ENCODE data around the gene VWC2L. TPM values are rescaled to one million over a fixed set of nuclear protein-coding genes. Genes with fewer than 3 reads are reported as not detected.

Gene VWC2L
- total RNA-seq, 1 experiment from 2014 or later, result not detected

- TF ChIP-seq ARID4B (CRISPR knock-in tag; IDR thresholded peaks at IDR 0.05; ENCODE audit: borderline replicate concordance), result no peak
Observed at GRCh38 chr2:214529021-214529420, 118.2 kb downstream of the VWC2L start (continued).

- ChIA-PET CTCF (no interaction called here), POLR2A (no interaction called here)
- no peak overlapping the region for H3K4me3 Mint-ChIP-seq
- ATAC-seq, result no peak
- H3K9me3 Mint-ChIP-seq, result peaks cover 9% of the 10 kb centered on the region
- DNase-seq (ENCODE audit: low spot score), result no peak
- TF ChIP-seq ZNF512 (CRISPR knock-in tag; IDR thresholded peaks at IDR 0.05; ENCODE audit: borderline replicate concordance) (no peak), ZNF416 (CRISPR knock-in tag; IDR thresholded peaks at IDR 0.05) (no peak), SP1 (CRISPR knock-in tag; conservative IDR thresholded peaks at IDR 0.05) (no peak), FOXJ3 (CRISPR knock-in tag; IDR thresholded peaks at IDR 0.05; ENCODE audit: borderline replicate concordance) (no peak), ZNF671 (CRISPR knock-in tag; IDR thresholded peaks at IDR 0.05) (no peak), RELA (CRISPR knock-in tag; IDR thresholded peaks at IDR 0.05; ENCODE audit: borderline replicate concordance) (no peak), ZNF121 (CRISPR knock-in tag; IDR thresholded peaks at IDR 0.05) (no peak), NR3C1 (CRISPR knock-in tag; conservative IDR thresholded peaks at IDR 0.05; ENCODE audit: low read depth) (no peak), ZNF138 (CRISPR knock-in tag; conservative IDR thresholded peaks at IDR 0.05) (no peak), GTF2I (CRISPR knock-in tag; conservative IDR thresholded peaks at IDR 0.05) (no peak)
- no peaks in the 10 kb centered on the region; the same call in 1 of the 2 replicates for H3K27me3 Mint-ChIP-seq (ENCODE audit: low read depth)
- H3K36me3 Mint-ChIP-seq, result no peaks in the 10 kb centered on the region
- H3K27ac Mint-ChIP-seq, result no peak overlapping the region
- 0 out of 2 replicates have a peak, but pooled peaks cover 3% of the 10 kb centered on the region for H3K4me1 Mint-ChIP-seq
Observed at GRCh38 chr2:214529514-214529913, 118.7 kb downstream of the VWC2L start.

GRCh38 chr2:214533541-214533940, 122.7 kb downstream of the VWC2L start:
- 0 out of 2 replicates have a peak, but pooled peaks cover 3% of the 10 kb centered on the region for H3K4me1 Mint-ChIP-seq
- H3K36me3 Mint-ChIP-seq, result no peaks in the 10 kb centered on the region
- DNase-seq (ENCODE audit: low spot score) (no peak), ATAC-seq (no peak)
- no peak overlapping the region for H3K4me3 Mint-ChIP-seq
- no peaks in the 10 kb centered on the region; the same call in 1 of the 2 replicates for H3K27me3 Mint-ChIP-seq (ENCODE audit: low read depth)
- H3K27ac Mint-ChIP-seq, result no peak overlapping the region
- no peaks in the 10 kb centered on the region for H3K9me3 Mint-ChIP-seq
- ChIA-PET CTCF (no interaction called here), POLR2A (interaction anchor here (0.7 kb wide), 1 partner anchor 105 kb away, joined by 3 read pairs; no protein-coding TSS in a partner anchor)
- no peak for TF ChIP-seq MAX (CRISPR knock-in tag; IDR thresholded peaks at IDR 0.05)
- TF ChIP-seq CBFB (CRISPR knock-in tag; IDR thresholded peaks at IDR 0.05; ENCODE audit: low read depth), result no peak
- no peak for TF ChIP-seq ZNF281 (CRISPR knock-in tag; IDR thresholded peaks at IDR 0.05)
- TF ChIP-seq SMAD4 (CRISPR knock-in tag; IDR thresholded peaks at IDR 0.05), result no peak
- TF ChIP-seq JAZF1 (CRISPR knock-in tag; IDR thresholded peaks at IDR 0.05), result no peak
- TF ChIP-seq E2F4 (CRISPR knock-in tag; IDR thresholded peaks at IDR 0.05; ENCODE audit: borderline replicate concordance, low read depth), result no peak
- TF ChIP-seq SOX15 (CRISPR knock-in tag; IDR thresholded peaks at IDR 0.05), result no peak
- TF ChIP-seq FOXP4 (CRISPR knock-in tag; IDR thresholded peaks at IDR 0.05), result no peak
- TF ChIP-seq HMGXB4 (CRISPR knock-in tag; IDR thresholded peaks at IDR 0.05), result no peak
- no peak for TF ChIP-seq HMGA2 (CRISPR knock-in tag; IDR thresholded peaks at IDR 0.05)
